CD4-positive, alpha-beta T cell treated with Interleukin-12 subunit alpha and Interleukin-12 subunit beta, for 1 hour (primary cell): ENCODE measurements around the gene SYCN.
"Not testable (repeated sequence)": the region's sequence is repeated elsewhere in the genome, so short reads cannot be mapped to it uniquely, and the experiment has no call there.

Experiments
- DNase-seq: peaks from one replicate; pipeline ENCODE4 v3.0.0-alpha.2; 2020

The SYCN gene, protein sequence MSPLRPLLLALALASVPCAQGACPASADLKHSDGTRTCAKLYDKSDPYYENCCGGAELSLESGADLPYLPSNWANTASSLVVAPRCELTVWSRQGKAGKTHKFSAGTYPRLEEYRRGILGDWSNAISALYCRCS

DNA sequence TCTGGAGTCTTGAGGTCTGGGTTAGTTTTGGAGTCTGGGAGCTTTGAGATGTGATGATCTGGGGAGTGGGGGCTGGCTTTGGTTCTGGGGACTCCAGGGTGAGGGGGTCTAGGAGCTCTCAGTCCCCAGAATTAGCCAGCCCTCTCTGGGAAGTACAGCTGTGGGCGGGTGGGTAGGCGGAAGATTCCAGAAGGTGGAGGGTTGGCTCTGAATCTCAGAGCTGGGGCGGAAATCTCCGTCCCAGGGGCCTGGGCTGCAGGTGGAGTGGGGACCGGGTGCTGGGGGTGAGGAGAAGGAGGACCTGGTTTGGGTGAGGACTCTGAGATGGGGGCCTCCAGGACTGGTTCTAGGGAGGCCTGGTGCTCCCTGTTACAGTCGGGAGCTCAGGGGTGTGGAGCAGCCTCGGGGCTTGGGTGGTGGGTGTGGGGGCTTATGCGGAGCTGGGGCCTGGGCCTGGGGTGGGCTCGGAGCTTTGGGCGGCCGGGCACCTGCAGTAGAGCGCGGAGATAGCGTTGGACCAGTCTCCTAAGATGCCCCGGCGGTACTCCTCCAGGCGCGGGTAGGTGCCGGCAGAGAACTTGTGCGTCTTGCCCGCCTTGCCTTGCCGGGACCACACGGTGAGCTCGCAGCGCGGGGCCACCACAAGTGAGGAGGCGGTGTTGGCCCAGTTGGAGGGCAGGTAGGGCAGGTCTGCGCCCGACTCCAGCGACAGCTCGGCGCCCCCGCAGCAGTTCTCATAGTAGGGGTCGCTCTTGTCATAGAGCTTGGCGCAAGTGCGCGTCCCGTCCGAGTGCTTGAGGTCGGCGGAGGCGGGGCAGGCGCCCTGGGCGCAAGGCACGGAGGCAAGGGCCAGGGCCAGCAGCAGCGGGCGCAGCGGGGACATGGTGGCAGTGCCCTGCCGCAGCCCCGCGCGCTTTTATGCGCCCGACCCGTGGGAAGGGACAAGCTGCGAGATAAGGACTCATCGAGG, at the start of gene SYCN:
TSS of gene SYCN (minus strand) at position 892 of the 970 bp plus-strand sequence. CDS start at position 883, 9 bp downstream.
- DNase-seq, result no peak

DNA sequence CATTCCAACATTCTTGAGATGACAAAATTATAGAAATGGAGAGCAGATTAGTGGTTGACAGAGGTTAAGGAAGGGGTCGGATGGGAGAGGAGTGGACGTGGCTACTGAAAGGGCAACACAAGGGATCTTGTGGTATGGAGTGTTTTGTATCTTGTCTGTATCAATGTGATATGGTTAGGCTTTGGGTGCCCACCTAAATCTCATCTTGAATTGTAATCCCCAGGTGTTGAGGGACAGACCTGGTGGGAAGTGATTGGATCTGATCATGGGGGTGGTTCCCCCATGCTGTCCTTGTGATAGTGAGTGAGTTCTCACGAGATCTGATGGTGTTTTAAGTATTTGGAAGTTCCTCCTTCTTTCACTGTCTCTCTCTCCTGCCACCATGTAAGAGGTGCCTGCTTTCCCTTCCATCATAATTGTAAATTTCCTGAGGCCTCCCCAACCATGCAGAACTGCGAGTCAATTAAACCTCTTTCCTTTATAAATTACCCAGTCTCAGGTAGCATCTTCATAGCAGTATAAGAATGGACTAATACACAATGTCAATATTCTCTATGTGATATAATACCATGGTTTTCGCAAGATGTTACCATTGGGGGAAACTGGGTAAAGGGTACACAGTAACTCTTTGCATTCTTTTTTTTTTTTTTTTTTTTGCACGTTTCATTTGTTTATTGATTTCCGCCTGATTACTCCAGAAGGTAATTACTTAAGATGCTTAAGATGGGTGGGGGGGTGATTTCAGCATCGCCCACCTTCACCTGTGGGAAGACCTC, 49.5 kb upstream of the SYCN start:
- DNase-seq, result no peak

DNA sequence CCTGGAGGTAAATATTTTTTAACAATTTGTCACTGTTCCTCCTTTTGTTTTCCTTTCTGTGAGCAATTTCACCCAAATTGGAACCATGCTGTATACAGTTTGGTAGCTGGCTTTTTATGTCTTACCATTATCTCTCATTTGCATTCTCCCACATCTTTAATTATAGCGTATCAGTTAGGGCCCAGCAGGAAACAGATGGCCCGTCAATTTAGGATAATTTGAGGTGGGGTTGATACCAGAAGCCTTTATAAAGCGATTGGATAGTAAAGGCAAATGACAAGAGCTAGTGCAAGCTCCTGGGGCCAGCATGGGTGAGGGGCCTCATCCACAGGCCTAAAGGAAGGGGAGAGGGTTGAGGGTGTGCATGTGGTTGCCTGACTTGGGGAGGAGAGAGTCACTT, 48.4 kb upstream of the SYCN start:
- DNase-seq, result no peak

DNA sequence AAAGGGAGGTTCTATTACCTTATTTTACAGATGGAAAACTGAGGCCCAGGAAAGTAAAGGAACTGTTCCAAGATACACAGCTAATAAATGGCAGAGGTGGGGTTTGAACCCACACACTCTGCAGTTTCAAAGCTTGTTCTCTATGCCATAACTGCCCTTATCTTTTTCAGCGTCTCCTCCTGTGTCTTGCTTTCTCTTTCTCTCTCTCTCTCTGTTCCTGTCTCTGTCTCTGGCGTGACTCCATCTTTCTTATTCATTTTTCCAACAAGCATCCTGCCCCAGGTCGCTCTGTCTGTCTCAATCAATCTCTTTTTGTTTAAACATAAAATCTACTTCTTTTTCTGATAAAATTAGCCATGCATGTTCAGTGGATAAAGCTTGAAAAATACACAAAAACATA, 47.8 kb upstream of the SYCN start:
- DNase-seq, result no peak

DNA sequence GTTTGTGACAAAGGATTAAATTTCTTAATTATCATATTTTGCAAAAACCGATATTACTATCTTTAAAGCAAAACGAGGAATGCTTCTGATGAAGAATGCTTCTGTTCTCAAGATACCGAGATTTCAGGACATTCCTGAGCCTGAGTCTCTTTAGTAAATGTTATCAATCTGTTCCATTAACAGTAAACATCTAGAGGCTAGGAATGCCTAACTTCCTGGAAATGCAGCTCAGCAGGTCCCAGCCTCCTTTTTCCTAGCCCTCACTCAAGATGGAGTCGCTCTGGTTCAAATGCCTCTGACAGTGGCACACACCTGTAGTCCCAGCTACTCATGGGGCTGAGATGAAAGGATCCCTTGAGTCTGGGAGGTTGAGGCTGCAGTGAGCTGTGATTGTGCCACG, 47.0 kb upstream of the SYCN start:
- no peak for DNase-seq

DNA sequence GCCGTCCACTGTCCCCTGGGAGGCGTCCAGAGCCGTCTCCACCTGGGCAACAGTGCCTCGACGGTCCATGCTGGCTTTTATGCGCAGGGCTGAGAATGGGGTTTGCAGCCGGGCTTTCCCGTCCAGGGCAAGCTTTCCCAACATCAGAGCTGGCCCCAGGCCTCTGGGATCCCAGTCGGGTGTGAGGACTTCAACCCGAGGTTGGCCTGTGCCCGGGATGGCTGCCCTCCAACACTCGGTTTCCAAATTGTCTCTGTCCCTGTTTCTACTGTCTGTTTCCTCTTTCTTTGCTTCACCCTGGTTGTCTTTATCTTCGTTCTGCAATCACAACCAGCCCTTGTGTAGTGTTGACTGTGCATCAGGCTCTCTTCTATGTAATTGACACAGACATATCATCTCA, 44.7 kb upstream of the SYCN start, which contains the start of gene IFNL4:
TSS of gene IFNL4 (minus strand) at position 51 of the 400 bp plus-strand sequence.
- DNase-seq, result no peak

DNA sequence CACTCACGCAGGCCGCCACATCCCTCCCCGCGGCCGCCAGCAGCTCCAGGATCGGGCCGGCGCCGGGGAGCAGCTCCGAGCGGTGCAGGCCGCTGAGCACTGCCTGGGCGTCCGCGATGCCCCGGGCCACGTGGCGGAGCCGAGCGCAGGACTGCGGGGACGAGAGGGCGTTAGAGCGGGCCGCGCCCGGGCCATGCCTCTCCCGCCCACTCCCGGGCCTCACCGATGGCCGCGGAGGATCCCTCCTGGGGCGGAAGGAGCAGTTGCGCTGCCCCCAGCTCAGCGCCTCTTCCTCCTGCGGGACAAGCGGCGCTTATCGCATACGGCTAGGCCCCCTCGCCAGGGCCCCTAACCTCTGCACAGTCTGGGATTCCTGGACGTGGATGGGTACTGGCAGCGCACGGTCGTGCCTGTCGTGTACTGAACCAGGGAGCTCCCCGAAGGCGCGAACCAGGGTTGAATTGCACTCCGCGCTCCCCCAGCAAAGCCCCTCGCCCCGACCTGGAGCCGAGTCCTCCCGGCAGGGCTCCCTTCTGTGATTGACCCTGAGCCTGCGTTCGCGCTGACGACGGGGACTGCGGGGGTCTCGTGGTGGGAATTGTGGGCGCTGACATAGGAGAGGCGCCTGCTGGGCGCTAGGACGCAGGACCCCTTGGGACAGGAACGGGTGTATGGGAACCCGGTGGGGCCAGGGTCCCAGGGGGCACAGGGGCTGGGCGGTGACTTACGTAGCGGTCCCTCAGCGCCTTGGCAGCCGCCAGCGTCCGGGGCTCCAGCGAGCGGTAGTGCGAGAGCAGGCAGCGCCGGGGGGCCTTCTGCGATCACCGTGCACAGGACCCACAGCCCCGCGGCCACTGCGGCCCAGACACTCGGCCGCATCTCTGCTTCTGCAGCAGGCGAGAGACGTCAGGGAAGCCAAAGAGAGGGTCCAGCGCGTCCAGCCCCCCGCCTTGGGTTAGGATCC, 43.9 kb upstream of the SYCN start:
- no peak for DNase-seq

DNA sequence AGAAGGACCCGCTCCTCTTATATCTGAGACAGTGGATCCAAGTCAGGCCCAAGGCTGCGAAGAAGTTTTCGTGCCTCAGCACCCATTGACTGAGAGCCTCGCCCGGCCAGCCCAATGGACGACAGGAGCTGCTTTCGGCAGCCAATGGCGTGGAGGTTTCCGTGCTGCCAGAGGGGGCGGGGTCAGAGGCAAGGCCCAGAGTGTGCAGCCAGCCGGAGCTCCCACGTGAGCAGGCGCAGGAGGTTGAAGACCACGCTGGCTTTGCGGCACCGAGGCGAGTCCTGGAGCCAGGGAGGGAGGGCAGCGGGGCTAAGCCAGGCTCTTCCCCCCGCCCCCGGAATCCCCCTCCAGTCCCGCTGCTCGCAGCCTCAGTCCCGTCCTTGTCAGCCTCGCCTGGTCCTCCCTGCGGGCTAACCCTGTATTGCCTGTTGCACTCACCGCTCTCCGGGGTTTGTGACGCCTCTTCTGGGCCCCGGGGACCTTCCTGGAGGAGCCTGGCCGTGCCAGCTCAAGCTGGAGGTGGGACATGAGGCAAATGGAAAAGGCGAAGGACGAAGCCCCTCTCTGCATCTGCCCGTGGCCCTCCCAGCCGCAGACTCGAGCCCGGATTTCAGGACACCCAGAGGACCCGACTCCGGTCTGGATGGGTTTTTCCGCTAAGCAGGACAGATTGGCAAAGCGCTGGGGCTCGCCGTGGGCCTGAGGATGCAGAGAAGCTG, 43.0 kb upstream of the SYCN start:
- peak; percentile 53 for DNase-seq

DNA sequence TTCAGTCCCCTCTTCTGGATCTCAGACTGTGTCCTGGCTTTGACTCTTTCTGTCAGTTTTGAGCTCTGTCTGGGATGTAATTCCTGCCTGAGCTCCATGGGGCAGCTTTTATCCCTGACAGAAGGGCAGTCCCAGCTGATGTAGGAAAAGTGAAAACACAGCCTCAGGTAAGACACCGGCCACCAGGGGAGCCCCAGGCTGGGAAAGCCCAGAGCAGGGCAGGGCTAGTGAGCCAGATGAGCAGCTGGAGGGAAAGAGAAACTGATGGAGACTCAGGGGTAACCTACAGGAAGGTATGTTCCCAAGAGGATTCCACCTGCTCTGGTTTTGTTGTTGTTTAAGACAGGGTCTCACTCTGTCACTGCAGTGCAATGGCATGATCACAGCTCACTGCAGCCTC, 41.1 kb upstream of the SYCN start:
- not testable (repeated sequence) for DNase-seq

DNA sequence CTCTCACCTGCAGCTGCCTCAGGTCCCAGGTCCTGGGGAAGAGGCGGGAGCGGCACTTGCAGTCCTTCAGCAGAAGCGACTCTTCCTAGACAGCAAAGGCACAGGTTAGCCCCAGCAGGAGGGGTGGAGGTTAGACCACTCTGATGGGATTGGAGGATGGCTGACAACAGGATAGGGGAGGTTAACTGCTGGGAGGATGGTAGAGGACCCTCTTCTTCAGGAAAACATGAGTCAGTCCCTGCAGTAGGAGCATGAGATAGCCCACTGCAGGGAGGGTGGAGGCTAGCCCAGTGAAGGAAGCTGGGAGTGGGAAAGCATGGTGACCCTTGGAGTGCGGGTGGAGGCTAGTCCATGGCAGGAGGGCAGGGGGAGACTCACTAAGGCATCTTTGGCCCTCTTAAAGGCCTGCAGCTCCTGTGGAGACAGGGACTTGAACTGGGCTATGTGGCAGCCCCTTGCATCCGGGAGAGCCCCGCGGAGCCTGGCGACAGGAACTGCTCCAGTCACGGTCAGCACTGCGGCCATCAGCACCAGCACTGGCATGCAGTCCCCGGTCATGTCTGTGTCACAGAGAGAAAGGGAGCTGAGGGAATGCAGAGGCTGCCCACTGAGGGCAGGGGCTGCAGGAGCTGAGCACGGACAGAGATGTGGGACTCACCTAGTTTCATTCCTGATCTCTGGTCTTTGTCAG, 40.5 kb upstream of the SYCN start, which contains the start of gene IFNL3:
TSS of gene IFNL3 (minus strand) at position 597 of the 691 bp plus-strand sequence. CDS start at position 558, 39 bp downstream.
- DNase-seq, result not testable (repeated sequence)

DNA sequence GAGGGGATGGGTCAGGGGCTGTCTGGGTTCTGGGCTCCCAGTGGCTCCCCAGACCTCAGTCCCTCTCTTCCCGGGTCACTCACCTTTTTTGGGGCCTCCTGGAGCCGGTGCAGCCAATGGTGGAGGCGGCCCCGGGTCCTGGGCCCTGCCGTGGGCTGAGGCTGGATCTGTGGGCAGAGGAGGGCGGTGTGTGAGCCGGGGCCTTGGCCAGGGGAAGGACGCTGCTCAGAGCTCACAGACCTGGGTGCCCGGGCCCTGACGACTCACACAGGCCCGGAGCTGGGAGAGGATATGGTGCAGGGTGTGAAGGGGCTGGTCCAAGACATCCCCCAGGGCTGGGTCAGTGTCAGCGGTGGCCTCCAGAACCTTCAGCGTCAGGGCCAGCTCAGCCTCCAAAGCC, 39.7 kb upstream of the SYCN start:
- DNase-seq, result not testable (repeated sequence)

DNA sequence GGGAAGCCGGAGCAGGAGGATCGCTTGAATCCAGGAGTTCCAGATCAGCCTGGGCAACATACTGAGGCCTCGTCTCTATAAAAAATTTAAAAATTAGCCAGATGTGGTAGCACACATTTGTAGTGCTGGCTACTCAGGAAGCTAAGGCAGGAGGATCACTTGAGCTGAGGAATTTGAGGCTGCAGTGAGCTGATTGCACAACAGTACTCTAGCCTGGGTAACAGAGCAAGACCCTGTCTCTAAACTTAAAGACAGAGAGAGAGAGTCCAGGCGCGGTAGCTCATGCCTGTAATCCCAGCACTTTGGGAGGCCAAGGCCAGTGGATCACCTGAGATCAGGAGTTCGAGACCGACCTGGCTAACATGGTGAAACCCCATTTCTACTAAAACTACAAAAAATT, 36.4 kb upstream of the SYCN start:
- no peak for DNase-seq

DNA sequence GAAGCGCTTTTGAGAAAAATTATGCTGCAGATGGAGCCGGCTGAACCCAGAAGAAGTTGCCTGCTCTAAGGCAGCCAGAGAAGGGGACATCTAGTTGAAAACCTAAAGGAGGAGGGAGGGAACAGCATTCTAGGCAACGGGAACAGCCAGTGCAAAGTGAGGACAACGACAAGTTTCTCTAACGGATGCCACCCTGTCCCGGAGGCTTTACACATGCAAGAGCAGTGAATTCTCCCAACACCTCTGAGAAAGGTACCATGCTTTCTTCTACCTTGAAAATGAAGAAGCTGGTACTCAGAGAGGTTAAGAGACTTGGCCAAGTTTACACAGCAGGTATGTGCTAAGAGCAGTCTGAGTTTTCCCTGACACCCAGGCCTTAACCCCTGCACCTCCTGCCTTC, 34.9 kb upstream of the SYCN start:
- DNase-seq, result no peak

DNA sequence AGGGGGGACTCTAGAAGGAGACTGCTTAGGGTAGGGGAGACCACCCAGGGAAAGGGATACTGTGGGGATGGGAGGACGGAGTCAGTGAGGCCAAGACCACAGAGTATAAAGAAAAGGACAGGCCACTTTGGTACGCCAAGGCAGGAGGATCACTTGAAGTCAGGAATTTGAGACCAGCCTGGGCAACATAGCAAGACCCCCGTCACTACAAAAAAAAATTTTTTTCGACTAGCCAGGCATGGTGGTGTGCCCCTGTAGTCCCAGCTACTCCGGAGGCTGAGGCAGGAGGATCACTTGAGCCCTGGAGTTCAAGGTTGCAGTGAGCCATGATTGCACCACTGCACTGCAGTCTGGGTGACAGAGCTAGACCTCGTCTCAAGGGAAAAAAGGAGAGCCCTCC, 34.1 kb upstream of the SYCN start:
- no peak for DNase-seq

DNA sequence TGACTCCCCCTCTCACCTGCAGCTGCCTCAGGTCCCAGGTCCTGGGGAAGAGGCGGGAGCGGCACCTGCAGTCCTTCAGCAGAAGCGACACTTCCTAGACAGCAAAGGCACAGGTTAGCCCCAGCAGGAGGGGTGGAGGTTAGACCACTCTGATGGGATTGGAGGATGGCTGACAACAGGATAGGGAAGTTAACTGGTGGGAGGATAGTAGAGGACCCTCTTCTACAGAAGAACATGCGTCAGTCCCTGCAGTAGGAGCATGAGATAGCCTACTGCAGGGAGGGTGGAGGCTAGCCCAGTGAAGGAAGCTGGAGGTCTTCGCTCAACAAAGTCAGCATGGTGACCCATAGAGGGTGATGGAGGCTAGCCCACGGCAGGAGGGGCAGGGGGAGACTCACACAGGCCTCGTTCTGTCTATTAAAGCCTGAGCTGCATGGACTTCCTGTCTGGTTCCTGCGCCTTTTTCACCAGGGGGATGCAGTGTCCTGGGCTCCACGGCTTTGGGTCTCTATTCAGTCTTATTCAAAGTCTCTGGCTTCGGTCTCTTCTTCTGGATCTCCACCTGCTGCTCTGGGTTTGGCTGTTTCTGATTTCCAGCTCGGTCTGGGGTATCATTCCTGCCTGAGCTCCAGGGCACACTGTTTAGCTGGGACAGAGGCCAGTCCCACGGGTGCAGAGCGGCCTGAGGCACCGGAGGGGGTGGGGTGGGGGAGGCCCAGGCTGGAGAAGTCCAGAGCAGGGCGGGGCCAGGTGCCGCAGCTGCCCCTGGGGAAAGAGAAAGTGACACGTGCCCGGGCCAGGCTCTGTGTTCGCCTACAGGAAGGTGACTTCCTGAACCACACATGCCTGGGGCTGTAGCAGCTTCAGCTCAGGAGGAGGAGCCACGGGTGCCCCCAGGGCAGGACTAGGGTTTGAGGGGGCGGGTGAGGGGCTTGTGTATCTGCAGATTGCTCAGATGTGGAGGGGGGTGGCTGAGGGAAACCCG, 33.4 kb upstream of the SYCN start:
- peak; percentile 43 for DNase-seq

DNA sequence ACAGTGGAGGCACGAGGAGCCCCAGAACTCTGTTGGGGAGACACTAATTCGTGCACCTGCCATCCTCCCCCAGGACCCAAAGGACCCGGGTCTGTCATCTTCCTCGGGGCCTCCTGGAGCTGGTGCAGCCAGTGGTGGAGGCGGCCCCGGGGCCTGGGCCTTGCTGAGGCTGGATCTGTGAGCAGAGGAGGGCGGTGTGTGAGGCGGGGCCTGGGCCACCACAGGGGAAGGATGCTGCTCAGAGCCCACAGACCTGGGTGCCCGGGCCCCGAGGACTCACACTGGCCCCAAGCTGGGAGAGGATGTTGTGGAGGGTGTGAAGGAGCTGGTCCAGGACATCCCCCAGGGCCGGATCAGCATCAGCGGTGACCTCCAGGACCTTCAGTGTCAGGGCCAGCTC, 32.5 kb upstream of the SYCN start:
- peak; percentile 31 for DNase-seq

DNA sequence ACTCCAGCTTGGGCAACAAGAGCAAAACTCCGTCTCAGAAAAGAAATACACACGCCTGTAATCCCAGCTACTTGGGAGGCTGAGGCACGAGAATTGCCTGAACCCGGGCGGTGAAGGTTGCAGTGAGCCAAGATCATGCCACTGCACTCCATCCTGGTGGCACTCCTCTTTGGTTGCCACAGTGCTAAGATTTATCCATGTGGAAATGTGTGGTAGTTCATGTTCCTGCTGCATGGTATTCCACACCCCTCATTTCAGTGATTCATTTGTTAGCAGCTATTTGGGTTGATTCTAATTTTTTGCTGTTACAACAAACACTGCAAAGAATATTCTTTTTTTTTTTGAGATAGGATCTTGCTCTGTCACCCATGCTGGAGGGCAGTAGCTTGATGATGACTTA, 28.6 kb upstream of the SYCN start:
- DNase-seq, result no peak

DNA sequence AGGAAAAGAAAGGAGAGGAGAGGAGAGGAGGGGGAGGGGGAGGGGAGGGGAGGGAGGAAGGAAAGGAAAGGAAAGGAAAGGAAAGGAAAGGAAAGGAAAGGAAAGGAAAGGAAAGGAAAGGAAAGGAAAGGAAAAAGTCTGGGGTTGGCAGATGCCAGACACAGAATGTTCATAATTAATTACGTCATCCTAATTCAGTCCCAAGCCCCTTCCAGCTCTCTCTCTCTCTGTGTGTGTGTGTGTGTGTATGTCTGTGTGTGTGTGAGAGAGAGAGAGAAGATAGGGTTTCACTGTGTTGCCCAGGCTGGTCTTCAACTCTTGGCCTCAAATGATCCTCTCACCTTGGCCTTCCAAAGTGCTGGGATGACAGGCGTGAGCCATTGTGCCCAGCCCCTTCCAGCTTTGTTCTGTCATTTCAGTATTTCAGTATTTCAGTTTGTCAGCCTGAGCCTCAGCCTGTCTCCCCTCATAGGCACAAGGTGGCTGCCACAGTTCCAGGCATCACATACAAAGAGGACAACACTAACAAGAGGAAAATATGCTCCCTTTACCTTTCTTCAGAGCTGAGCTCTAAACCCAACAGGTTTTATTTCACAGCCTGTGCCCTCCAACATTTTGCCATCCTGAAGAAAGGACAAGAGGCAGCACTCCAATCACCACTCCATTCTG, 26.2 kb upstream of the SYCN start:
- no peak for DNase-seq

DNA sequence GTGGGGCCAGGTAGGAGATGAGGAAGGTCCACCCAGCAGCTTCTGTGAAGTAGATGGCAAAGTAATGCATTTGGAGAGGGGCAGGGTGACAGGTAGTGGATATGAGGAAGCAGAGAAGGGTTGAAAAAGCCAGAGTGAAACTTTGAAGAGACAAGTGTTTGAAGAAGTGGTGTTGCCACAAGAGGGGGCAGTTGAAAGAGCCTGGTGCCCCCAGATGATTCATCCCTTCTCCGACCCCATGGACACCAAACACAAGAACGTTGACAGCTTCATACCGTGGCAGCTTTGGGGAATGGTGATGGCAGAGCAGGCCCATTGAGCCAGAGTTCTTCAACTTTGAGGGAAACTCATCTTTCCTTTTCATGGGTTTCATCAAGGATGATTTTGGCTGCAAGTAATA, 20.8 kb upstream of the SYCN start:
- DNase-seq, result no peak
